ENCODE measurements around the gene CCDC97.
"Not testable (repeated sequence)": the region's sequence is repeated elsewhere in the genome, so short reads cannot be mapped to it uniquely, and the experiment has no call there.

The CCDC97 gene

GRCh38 chr19:41346916-41347315 lies 36.9 kb downstream of the CCDC97 start:
- DNase-seq = not testable (repeated sequence)

DNA sequence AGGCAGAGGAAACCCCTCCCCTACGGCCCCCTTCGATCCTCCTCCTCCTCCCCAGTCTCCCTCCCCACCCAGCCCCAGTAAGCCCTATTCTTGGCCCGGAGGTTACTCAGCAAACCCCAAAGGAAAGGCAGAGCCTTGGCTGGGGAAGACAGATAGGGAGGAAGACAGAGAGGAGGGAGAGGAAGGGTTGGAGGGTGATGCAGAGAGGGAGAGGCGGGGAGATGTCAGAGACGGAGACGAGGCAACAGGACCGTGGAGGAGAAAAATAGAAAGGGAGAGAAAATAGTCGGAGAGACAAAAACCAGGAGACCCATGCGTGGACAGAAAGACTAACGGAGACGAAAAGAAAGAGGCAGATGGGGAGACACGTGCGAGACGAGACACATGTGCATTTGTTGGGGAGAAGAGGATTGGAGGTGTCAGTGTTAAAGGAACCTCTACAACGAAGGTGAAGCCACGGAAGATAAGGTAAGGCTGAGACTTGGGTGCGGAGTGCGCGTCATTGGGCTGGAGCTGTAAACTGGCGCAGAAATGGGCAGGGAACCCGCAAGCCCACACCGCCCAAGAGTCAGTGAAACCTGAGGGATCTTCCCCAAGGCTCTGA lies 40.9 kb downstream of the CCDC97 start:
- DNase-seq = no peak

DNA sequence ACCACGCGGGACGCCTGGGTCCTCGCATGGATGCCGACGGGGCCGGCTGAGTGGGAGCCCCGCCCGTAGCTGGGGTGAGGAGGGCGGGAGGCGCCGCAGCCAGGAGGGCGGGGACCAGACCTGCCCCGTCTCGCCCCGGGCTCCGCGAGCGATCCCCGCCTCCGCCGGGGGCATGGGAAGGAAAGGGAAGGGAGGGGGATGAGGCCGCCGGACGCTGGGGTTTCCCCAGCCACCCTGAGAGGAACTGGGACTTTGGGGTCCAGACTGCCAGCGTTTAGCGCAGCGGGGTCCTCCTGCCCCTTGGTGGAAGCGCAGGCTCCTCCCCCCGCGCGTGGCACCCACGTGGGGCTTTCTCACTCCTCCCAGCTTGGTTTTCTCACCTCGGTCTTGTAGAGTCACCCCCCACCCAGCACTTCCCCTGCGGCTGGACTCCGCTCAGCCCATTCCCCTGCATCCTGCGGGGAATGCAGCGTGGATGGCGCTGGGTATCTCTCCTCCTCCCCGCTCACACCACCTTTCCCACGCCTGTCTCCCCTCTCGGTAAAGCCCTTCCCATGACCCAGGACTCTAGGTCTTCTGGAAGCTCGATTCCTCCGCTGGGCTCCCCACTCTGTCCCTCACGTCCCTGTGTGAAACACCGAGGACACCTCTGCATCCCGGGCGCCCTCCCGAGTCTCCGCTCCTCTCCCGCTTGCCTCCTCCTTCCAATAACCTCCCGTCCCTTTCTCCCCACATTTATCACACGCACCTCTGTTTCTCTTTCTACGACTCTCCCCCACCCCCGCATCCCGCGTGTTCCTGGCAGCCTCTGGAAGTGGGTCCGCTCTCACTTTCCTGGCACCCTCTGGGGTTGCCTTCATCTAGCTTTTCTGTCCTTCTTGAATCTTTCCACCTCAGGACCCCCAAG lies 41.6 kb downstream of the CCDC97 start:
- peak; percentile 86 for DNase-seq

GRCh38 chr19:41352279-41352608 lies 42.3 kb downstream of the CCDC97 start:
- DNase-seq = no peak

- peak; percentile 85 for DNase-seq
These were observed 42.9 kb downstream of the CCDC97 start for GRCh38 chr19:41352609-41353465.

GRCh38 chr19:41353466-41354342 lies 43.7 kb downstream of the CCDC97 start, which contains the start of gene TGFB1:
Gene TGFB1, minus strand, starts transcription at chr19:41353922. Its CDS starts 878 bp downstream, at chr19:41353044.
- peak; percentile 97 for DNase-seq

- DNase-seq = no peak
These were observed 44.5 kb downstream of the CCDC97 start for GRCh38 chr19:41354343-41354953.

GRCh38 chr19:41355035-41355434 lies 45.1 kb downstream of the CCDC97 start:
- no peak for DNase-seq

DNA sequence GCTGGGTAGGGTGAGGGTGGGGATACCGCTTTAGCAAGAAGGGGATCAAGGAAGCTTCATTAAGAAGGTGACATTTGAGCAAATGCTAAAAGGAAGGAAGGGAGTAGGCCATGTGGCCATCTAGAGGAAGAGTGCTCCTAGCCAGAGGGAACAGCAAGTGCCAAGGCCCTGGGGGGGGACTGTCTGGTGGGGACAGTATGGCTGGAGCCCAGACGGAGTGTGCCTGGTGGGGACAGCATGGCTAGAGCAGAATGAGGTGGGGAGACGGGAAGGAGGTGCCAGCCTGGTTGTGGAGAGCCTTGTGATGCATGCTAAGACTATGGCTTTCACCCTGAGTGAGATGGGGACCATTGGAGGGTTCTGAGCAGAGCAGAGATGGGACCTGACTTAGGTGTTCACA lies 45.8 kb downstream of the CCDC97 start:
- no peak for DNase-seq

DNA sequence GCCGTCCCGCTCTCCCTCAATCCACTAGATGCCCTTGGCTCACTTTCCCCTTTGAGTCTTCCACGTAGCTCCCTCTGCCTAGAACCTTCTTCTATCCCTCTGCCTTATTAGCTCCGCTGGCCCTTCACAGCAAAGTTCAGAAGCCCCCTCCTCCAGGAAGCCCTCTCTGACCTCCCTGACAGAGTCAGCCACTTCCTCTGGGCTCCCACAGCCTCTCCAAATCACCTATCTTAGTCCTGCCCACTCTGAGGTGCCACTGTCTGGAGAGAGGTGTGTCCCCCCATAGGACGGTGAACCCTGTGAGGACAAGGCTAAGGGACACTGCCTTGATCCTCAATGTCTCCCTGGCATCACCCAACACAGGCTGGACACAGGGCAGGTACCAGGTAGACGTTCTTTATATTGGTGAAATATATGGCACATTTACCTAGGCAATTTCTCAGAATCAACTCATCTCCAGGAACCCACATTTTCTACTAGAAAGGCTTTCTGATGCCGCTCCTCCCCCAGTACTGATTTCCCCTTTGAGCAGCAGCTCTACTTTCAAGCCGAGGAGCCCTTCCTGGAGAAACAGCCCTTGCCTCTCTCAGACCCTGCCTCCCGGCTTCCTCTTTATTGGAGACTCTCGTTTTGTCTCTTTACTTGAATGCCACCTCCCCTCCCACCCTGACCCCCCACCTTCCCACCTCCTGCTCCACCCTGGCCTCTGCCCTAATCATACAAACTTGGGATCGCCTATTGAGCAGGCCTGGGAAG lies 47.2 kb downstream of the CCDC97 start:
- DNase-seq = peak; percentile 57

DNA sequence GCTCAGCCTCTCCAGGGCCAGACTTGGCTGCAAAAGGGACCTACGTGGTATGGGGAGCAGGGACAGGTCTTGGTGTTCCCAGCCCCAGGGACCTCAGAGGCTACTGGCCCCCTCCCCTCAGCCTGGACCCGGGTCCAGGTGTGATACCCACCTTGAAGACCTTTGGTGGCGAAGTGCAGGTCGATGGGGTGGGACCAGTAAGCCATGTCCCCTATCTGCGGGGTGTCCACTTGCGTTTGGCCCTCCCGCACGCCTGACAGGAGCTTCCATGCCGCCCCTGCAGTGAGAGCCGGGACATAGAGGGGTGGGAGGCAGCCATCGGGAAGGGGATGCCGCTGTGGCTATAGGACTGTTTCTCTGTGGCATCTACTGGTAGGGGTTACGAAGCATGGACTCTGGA lies 47.8 kb downstream of the CCDC97 start:
- DNase-seq = no peak

DNA sequence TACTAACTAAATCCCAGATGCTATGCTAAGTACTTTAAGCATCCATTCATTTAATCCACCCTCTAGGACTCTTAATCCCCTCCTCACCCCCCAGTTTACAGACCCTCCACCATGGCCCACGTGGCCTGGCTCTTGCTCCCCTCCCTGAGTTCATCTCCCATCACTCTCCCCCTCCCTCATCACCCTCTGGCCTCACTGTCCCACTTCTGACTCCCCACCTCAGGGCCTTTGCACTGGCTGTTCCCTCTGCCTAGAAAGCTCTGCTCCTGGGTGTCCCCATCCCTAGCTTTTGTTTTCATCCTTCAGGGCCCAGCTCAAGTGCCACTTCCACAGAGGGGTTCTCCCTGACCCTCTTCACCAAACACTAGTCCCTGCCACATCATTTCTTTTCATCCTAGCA lies 49.8 kb downstream of the CCDC97 start:
- DNase-seq = no peak

DNA sequence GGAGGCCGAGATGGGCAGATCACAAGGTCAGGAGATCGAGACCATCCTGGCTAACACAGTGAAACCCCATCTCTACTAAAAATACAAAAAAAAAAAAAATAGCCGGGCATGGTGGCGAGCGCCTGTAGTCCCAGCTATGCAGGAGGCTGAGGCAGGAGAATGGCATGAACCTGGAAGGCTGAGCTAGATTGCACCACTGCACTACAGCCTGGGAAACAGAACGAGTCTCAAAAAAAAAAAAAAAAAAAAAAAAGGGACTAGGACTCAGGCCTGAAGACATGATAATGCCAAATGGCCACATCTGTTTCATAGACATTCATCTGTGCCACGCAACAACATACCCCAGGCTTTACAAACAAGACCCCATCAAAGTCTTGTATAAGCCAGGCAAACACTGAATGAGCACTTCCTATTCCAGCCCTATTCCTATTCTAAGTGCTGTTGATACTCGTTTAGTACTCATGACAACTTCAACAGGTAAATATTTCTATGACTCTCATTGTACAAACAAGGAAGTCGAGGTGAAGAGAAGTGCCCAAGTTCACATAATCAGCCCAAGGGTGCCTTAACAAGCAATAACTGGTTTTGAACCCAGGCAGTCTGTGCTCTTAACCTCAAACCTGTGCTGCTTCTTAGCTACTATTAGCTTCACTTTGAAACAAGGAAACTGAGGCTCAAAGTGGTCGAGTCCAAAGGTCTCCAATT lies 52.3 kb downstream of the CCDC97 start:
- no peak for DNase-seq

DNA sequence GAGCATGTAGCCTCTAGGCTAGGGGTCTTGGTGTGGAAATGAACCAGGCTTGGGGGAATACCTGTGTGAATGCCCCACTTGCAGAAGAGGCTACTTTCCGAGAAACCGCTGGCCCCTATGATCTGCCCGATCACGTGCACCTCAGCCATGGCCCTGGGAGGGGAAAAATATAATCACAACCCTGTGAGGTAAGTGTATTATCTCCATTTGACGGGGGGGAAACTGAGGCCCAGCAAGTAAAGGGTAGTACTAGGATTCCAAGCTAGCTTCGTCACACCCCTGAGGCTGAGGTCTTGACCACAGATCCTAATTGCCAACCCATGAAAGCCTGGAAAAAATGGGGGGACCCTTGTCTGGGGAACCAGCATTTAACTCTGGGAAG lies 53.4 kb downstream of the CCDC97 start:
- DNase-seq = no peak

DNA sequence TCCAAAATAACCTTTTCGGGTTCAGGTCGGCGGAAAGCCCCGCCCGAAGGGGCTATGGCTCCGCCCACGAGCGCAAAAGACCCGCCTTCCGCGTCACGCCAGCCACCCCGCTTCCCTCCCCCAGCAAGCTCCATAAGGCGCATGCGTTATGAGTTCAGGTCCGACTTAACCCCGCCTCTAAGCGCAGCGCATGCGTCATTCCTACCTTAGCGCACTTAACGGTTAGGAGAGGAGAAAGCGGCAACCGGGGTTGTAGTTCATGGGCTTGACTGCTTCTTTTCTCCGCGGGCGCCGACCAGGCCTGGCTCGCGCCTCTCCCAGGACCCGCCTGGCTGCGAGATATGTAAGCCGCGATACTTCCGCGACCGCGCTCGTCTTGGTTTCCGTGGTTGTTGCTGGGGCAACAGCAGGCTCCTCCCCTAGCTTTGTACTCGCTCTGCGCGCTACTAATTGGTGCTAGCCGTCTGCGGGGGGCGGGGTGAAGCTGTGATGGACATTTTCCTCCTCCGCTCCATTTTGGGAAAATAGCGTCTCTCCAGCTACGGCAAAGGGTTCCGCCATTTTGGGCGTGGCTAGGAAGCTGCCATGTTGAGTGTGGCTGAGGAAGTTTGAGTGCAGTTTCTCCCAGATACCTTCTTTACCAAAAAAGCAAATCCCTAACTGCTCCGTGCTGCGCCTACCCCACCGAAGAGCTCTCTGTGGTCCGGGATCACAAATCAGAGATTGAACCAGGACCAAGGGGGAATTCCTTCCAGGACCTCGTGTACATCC lies 54.0 kb downstream of the CCDC97 start, which contains the start of gene B9D2:
TSS of gene B9D2 (minus strand) at position 397 of the 771 bp plus-strand sequence. CDS start 630 bp downstream, outside the sequence.
- peak; percentile 99 for DNase-seq

- DNase-seq = no peak
These were observed 54.8 kb downstream of the CCDC97 start for GRCh38 chr19:41364524-41365391.

- no peak for DNase-seq
These were observed 56.1 kb downstream of the CCDC97 start for GRCh38 chr19:41366089-41366488.

DNA sequence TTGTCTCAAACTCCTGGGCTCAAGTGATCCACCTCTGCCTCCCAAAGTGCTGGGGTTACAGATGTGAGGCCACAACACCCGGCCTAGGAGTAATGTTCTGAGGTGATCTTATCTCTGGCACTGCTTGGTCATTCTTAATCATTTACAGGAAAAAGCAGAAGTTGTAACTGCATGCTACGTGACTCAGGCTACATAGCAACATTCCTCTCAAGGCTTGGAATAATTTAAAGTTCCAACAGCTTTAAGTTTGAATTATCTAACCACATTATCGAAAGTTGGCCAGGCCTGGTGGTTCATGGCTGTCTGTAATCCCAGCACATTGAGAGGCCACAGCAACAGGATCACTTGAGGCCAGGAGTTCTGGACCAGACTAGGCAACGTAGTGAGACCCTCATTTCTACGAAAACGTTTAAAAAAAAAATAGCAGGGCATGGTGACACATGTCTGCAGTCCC lies 57.9 kb downstream of the CCDC97 start:
- no peak for DNase-seq

All from CD4-positive, alpha-beta T cell treated with Interleukin-17A for 4 hours (primary cell).